ENCODE results near the gene PRND. TPM values are rescaled to one million over a fixed set of nuclear protein-coding genes. Genes with fewer than 3 reads are reported as not detected.

PRND gene
- total and polyA plus RNA-seq, 10 of the 15 experiments (the other 5 are each of a cell fraction or from before 2014, with no cell fraction given): not detected

DNA sequence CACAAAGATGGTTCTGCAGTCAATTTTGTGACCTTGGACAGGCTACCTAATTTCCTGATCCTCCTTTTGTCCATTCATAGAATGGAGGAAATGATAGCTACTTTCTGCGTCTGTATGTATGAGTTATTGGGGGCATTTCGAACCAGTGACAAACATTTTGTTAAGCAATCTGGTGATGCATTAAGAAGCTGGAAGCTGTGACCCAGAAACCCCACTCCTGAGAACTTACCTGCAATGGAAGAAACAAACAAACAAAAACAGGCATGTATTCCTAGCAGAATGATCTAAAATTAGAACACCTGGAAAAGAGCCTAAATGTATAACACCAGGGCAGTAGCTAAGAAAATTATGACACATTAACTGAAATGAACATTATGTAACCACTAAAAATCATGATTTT is 33.4 kb upstream of the PRND start:
- intact Hi-C loops (cut with micrococcal nuclease; ENCODE audit: unreplicated experiment): no loop called here
- Histone ChIP-seq H3K27ac (ENCODE audit: control insufficient read depth, insufficient read depth) (no peak overlapping the region), H3K4me2 (ENCODE audit: control insufficient read depth, insufficient read depth) (no peak overlapping the region), H2AFZ (ENCODE audit: control insufficient read depth, low read depth, low read length) (no peak overlapping the region), H3K4me3 (no peak overlapping the region), H3K79me2 (ENCODE audit: control insufficient read depth, insufficient read depth, low read length) (no peaks in the 10 kb centered on the region), H3K9ac (ENCODE audit: control insufficient read depth, insufficient read depth, low read length) (no peak overlapping the region), H3K4me1 (ENCODE audit: control insufficient read depth, insufficient read depth, low read length) (no peaks in the 10 kb centered on the region), H3K36me3 (ENCODE audit: control insufficient read depth in 2 of 2, insufficient read depth in 2 of 2, low read length in 1 of 2) (no peaks in the 10 kb centered on the region), H3K9me3 (replicated peaks; ENCODE audit: control insufficient read depth, insufficient read depth, low read length) (no peaks in the 10 kb centered on the region), H3K27me3 (replicated peaks in 1 of 2; ENCODE audit: control insufficient read depth in 2 of 2, insufficient read depth in 2 of 2, low read length in 1 of 2) (no peaks in the 10 kb centered on the region), H4K20me1 (ENCODE audit: control insufficient read depth, insufficient read depth) (no peaks in the 10 kb centered on the region)
- ChIA-PET POLR2A (no interaction called here), RAD21 (ENCODE audit: unreplicated experiment) (no interaction called here), CTCF (interaction anchor here (1.0 to 1.4 kb wide), 2 partner anchors 12 to 32 kb away, joined by 4 to 5 read pairs; no protein-coding TSS in a partner anchor), SMC1A (ENCODE audit: uncharacterized antibody, unreplicated experiment) (interaction anchor here (1.1 to 1.2 kb wide), 2 partner anchors 13 to 32 kb away, joined by 3 to 5 read pairs; no protein-coding TSS in a partner anchor)
- in situ Hi-C loops (cut with MboI): no loop called here
- DNase-seq (ENCODE audit: low read depth, low spot score) (no peak), ATAC-seq (no peak), FAIRE-seq (no peak)
- no peak for TF ChIP-seq KDM1A (IDR thresholded peaks at IDR 0.05; ENCODE audit: borderline replicate concordance)
- TF ChIP-seq ZZZ3 (IDR thresholded peaks at IDR 0.05; ENCODE audit: control insufficient read depth, insufficient read length, low read depth): no peak
- TF ChIP-seq, protein P1, sequence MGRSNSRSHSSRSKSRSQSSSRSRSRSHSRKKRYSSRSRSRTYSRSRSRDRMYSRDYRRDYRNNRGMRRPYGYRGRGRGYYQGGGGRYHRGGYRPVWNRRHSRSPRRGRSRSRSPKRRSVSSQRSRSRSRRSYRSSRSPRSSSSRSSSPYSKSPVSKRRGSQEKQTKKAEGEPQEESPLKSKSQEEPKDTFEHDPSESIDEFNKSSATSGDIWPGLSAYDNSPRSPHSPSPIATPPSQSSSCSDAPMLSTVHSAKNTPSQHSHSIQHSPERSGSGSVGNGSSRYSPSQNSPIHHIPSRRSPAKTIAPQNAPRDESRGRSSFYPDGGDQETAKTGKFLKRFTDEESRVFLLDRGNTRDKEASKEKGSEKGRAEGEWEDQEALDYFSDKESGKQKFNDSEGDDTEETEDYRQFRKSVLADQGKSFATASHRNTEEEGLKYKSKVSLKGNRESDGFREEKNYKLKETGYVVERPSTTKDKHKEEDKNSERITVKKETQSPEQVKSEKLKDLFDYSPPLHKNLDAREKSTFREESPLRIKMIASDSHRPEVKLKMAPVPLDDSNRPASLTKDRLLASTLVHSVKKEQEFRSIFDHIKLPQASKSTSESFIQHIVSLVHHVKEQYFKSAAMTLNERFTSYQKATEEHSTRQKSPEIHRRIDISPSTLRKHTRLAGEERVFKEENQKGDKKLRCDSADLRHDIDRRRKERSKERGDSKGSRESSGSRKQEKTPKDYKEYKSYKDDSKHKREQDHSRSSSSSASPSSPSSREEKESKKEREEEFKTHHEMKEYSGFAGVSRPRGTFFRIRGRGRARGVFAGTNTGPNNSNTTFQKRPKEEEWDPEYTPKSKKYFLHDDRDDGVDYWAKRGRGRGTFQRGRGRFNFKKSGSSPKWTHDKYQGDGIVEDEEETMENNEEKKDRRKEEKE (IDR thresholded peaks at IDR 0.05): no peak
- TF ChIP-seq NFXL1 (IDR thresholded peaks at IDR 0.05; ENCODE audit: borderline replicate concordance): no peak
- TF ChIP-seq LARP7 (IDR thresholded peaks at IDR 0.05): no peak
- no peak for TF ChIP-seq PAX8 (IDR thresholded peaks at IDR 0.05)
- TF ChIP-seq, protein P2, sequence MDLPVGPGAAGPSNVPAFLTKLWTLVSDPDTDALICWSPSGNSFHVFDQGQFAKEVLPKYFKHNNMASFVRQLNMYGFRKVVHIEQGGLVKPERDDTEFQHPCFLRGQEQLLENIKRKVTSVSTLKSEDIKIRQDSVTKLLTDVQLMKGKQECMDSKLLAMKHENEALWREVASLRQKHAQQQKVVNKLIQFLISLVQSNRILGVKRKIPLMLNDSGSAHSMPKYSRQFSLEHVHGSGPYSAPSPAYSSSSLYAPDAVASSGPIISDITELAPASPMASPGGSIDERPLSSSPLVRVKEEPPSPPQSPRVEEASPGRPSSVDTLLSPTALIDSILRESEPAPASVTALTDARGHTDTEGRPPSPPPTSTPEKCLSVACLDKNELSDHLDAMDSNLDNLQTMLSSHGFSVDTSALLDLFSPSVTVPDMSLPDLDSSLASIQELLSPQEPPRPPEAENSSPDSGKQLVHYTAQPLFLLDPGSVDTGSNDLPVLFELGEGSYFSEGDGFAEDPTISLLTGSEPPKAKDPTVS (IDR thresholded peaks at IDR 0.05; ENCODE audit: low read depth, low read length): no peak
- TF ChIP-seq, protein P3, sequence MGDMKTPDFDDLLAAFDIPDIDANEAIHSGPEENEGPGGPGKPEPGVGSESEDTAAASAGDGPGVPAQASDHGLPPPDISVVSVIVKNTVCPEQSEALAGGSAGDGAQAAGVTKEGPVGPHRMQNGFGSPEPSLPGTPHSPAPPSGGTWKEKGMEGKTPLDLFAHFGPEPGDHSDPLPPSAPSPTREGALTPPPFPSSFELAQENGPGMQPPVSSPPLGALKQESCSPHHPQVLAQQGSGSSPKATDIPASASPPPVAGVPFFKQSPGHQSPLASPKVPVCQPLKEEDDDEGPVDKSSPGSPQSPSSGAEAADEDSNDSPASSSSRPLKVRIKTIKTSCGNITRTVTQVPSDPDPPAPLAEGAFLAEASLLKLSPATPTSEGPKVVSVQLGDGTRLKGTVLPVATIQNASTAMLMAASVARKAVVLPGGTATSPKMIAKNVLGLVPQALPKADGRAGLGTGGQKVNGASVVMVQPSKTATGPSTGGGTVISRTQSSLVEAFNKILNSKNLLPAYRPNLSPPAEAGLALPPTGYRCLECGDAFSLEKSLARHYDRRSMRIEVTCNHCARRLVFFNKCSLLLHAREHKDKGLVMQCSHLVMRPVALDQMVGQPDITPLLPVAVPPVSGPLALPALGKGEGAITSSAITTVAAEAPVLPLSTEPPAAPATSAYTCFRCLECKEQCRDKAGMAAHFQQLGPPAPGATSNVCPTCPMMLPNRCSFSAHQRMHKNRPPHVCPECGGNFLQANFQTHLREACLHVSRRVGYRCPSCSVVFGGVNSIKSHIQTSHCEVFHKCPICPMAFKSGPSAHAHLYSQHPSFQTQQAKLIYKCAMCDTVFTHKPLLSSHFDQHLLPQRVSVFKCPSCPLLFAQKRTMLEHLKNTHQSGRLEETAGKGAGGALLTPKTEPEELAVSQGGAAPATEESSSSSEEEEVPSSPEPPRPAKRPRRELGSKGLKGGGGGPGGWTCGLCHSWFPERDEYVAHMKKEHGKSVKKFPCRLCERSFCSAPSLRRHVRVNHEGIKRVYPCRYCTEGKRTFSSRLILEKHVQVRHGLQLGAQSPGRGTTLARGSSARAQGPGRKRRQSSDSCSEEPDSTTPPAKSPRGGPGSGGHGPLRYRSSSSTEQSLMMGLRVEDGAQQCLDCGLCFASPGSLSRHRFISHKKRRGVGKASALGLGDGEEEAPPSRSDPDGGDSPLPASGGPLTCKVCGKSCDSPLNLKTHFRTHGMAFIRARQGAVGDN (IDR thresholded peaks at IDR 0.05): no peak
- TF ChIP-seq BMI1 (IDR thresholded peaks at IDR 0.05; ENCODE audit: borderline replicate concordance): no peak
- 97% methylated on average over 2 of the region's 2 CpGs for WGBS (ENCODE audit: insufficient coverage, insufficient replicate concordance, low lambda C conversion rate, missing lambda C conversion rate)
- BruUV-seq (replicated peaks): TSS peak; percentile 55
